ENCODE results near the gene PEX10.

The PEX10 gene

DNA sequence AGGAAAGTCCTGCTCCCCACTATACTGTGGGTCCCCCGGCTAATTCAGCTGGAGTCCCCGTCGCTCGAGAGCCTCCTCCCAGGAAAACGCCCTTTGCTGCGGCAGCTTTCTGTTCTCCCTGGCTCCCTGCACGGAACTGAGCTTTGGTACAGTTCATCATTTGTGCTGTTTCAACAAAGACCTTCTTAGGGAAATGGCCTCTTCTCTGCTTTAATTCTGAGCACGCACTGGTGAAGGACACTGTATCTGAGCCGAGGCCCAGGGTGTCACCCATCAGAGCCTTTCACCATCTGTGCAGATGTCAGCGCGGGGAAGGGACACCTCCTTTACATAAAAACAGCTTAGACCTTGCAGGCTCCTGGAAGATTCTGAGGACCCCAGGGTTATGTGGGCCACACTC is 13.5 kb upstream of the PEX10 start:
- no peak for DNase-seq (ENCODE audit: low read depth in 2 of 2)

GRCh38 chr1:2422523-2422922 is 10.2 kb upstream of the PEX10 start:
- DNase-seq (ENCODE audit: low read depth in 2 of 2): no peak

DNA sequence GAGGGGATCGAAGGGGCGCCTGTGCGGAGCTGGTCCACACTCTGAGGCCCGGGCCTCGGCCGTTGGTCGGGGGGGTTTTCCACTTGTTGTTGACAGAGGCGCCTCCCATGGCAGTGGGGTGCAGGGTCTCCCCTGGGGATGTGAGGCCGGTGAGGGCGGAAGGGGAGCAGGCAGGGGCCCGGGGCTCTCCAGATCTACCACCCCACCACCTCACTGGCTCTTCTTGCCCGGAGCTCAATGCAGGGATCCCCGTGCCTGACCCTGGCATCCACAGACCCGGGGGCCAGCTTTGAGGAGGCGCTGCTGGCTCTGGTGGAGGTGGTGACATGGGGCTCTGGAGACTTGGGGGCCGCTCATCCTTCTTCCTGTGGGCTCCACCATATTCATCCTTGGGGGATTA is 7.1 kb upstream of the PEX10 start:
- DNase-seq (ENCODE audit: low read depth in 2 of 2): no peak

GRCh38 chr1:2418791-2419320 is 6.5 kb upstream of the PEX10 start:
- no peak for DNase-seq (ENCODE audit: low read depth in 2 of 2)

DNA sequence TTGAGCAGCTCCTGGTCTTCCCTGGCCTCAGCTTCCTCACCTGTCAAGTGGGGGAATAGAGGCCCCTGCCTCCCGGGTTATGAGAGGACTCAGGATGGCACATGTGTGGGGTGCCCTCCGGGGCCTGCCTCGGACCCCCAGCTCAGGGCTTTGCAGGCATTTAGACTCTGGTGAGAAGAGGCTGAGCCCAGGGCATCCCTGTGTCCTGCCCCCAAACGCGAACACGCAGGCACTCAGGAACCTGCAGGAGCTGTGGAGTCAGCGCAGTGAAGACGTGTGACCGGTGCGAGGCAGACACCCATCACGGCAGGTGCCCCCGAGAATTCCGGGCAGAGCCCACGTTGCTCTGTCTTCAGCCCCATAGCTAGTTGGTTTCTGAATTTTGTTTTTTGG is 5.5 kb upstream of the PEX10 start:
- no peak for DNase-seq (ENCODE audit: low read depth in 2 of 2)

DNA sequence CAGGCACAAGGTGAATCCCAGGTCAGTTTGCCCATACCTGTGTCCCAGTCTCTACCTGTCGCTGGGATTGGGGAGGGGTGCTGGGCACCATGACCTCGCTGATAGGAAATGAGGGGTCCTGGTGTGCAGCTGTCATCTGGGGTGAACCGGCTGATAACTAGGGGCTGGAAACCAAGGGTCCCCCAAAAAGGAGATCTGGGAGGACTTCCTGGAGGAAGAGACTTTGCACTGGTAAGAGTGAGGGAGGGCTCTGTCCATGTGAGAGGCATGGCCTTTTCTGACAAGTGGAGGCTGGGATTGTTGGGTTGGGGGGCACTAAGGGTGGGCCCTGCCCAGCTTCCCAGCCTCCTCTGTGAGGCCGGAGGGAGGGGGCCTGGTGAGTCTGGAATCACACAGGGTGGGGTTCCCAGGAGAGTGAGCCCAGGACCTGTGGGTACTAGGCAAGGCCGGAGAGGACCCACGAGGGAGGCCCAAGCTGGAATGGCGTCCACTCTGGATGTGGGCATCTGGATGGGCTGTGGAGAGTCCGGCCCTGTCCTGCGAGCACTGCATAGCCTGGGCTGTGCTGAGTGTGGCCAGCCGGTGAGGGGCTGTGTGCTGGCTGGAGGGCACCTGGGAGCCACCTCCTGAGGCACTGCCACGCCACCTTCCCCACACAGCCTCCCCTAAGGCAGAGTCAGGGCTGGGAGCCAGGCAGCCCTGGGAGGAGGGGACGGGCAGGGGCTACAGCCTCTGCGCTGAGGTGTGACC is 4.9 kb upstream of the PEX10 start:
- DNase-seq (ENCODE audit: low read depth in 2 of 2): no peak

DNA sequence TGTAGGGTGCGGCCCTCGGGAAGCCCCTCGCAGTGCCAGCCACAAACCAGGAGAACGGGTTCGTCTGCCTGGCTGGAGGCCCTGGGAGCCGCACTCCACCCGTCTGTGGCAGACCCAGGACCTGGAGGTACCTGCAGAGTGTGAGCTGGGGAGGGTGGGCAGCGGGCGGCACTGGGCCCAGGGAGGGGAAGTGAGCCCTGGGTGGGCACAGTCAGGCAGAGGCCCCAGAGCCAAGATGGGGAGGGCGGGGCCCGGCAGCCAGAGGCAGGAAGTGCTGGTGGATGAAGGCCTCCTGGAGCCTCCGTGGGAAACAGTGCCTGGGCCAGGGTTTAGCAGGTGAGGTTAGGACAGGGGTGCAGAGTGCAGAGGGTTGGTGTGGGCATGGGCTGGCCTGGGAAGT is 4.0 kb upstream of the PEX10 start:
- no peak for DNase-seq (ENCODE audit: low read depth in 2 of 2)

DNA sequence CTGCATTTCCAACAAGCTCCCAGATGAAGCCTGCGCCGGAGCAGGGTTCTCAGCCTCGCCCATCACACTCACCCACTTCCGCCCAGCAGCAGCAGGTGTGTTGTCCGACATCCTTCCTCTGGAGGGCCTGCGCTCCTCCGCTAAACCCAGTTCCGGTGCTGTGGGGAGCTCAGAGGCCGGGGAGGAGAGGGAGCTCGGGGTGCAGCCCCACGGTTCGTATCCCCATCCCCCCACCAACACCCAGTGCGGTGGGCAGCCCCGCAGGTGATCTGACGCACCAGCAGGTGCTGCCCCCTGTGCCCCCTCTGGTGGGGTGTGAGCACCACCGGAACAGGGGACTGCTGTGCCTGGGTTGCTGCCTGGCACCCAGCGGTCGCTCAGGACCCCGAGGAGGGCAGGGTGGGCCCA is 3.4 kb upstream of the PEX10 start:
- DNase-seq (ENCODE audit: low read depth in 2 of 2): no peak

DNA sequence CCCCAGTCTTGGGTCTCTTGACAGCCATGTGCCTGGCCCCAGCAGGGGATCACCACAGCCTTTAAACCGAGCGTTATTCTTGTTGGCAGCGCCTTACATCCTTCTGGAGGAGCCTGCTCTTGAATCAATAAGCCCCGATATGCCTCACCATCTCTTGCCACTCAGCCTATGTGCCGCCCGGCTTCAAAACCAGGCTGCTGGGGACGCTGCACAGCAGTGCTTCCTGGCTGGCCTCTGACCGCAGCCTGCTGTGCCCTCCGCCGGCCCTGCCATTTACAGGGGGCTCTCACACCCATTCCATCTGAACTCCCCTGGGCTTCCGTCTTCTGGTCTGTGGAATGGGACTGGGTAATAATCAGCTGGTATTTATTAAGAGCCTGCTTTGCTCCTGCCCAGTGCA is 3.0 kb upstream of the PEX10 start:
- no peak for DNase-seq (ENCODE audit: low read depth in 2 of 2)

GRCh38 chr1:2414297-2414958 is 2.1 kb upstream of the PEX10 start:
- DNase-seq (ENCODE audit: low read depth in 2 of 2): peak; percentile 20 to 24

DNA sequence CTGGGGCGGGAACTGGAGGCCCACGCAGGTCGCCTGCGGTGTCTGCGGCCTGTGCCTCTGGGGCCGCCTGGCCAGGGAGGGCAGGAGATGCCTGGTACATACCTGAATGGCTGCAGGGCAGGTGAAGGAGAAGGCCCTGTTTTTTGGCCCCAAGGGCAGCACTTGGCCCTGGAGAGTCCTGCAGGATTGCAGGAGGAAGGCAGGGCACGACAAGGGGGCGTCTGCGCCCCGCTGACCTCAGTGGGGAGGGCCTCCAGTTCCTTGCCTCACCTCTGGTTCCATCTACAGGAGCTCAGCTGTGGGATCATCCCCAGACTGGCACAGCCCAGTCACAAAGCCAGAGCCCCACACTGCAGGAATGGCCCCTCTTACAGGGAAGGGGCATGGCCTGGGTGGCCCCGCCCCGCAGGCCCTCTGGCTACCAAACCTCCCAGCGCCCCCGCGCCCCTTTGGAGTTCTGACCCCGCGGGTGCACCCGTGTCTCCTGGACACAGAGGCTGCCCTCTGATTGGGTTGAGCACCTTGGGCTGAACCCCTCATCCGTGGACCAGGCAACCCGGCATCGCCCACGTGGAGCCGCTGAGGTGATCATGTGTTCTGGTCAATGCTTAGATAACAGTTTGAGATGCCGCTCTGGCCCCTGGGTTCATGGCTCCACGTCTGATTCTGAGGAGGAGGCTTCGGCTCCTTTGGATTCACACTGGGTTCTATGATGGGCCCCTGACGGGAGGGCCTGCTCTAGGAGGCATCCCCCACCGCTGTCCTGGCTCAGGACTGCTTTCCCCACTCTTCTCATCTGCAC is 1.3 kb upstream of the PEX10 start:
- DNase-seq (ENCODE audit: low read depth in 2 of 2): no peak

- DNase-seq (ENCODE audit: low read depth in 2 of 2): no peak
These were observed 570 bp upstream of the PEX10 start for GRCh38 chr1:2412773-2413494.

DNA sequence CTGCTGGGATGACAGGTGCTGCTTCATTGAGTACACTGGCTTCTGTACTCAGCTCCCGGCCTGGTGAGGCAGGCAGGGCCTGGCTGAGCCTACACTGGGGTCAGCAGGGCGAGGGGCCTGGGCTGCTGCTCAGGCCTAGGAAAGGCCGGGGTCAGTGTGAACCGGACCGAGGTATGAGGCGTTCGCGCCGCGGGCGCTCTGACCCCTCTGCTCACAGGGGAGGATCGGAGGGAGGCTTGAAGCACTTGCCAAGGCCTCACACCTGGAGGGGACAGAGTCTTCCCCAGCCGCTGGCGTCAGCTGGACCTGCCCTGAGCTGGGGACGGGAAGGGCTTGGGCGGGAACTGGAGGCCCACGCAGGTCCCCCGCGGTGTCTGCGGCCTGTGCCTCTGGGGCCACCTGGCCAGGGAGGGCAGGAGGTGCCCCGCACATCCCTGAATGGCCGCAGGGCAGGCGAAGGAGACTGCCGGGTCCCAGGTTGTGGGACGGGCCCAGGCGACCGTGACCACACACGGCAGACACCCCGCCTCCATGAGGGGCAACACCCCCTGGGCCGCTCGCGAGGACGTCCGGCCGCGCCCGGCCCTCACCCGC is 466 bp downstream of the PEX10 start:
- no peak for DNase-seq (ENCODE audit: low read depth in 2 of 2)

DNA sequence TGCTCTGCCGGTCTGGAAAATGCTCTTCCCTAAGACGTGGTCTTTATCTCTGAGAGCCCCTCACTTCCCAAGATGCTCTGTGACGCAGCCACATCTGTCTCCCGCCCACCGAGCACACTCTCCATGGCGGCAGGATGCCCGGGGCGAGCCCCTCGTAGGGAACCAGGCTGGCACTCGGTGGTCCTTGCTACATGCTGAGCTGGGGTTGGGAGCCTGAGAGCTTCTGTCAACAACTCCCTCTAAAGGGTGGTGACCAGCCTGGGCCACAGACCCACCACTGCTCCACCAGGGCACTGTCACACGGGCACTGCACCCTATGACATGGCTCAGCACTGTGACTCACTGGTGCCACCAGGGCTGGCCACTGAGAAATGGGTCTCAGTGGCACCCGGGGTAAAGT is 2.6 kb downstream of the PEX10 start:
- DNase-seq (ENCODE audit: low read depth in 2 of 2): no peak

DNA sequence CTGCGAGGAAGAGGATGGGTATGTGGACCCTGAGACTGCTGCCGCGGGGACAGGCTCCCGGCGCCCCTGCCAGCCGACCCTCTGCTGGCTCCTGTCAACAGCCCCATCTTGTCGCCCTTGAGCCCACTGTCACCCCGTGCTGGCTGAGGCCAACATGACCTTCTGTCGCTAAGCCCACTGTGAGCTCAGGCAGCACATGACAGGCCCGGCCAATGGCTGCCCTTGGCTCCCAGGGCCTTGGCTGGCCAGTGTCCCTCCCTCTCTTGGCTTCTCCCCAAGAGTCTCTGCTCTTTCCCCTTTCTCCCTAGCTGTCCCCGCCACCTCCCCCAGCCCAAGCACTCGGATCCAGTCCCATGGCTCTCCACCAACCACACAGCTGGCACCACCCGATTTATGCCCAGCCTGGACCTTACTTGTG is 3.5 kb downstream of the PEX10 start:
- no peak for DNase-seq (ENCODE audit: low read depth in 2 of 2)

DNA sequence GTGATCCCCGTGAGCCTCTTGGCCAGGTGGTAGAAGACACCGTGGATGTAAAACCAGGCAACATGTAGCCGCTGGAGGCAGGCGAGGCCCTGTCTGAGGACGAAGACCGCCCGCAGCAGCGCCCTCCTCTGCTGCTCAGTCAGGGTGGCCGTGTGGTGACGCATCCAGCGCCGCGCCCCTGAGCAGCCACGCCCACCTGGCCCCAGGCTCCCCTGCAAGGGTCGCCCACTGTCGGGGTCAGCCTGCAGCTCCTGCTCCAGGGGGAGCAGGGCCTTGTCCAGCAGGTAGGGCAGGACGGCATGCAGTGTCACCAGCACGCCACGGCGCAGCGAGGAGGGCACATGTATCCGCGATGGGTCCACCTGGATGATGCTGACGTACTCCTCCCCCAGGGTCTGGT is 3.9 kb downstream of the PEX10 start:
- no peak for DNase-seq (ENCODE audit: low read depth in 2 of 2)

DNA sequence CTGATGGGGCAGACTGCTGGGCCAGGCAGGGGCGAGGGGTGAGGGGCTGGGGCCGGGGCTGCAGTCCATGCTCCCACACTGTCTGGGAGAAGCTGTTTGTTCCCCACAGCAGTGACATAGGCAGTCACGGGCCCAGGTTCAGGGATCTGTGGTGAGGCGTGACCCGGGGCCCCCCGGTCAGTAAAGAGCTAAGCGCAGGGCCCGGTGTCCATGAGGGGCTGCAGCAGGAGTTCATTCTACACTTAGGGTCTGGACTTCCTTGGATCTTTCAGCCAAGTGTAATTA is 4.4 kb downstream of the PEX10 start:
- DNase-seq (ENCODE audit: low read depth in 2 of 2): no peak

GRCh38 chr1:2407166-2407990 is 5.0 kb downstream of the PEX10 start:
- no peak for DNase-seq (ENCODE audit: low read depth in 2 of 2)

DNA sequence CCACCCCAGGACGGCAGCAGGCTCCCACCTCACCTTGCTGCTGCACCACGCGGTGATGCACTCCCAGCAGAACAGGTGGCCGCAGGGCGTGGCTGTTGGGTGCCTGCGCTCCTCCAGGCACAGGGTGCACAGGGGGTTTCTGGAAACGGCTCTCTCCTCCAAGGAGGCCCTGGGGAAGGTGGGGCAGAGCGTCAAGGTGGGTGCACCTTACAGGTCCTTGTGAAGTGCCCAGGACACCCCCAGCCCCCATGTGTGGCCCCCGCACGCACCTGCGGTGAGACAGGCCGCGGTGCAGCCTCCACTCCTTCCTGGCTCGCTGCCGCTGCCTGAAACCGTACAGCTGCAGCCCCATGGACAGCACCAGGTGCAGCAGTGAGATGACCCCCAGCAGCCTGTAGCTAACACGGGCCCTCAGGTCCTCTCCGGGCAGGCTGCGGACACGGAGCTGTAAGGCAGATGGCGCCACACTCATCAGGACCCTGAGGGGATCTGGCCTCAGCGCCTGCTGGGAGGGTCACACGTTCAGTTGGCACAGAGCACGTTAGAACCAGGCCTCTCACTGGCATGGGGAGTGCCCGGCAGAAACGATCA is 5.8 kb downstream of the PEX10 start:
- no peak for DNase-seq (ENCODE audit: low read depth in 2 of 2)

DNA sequence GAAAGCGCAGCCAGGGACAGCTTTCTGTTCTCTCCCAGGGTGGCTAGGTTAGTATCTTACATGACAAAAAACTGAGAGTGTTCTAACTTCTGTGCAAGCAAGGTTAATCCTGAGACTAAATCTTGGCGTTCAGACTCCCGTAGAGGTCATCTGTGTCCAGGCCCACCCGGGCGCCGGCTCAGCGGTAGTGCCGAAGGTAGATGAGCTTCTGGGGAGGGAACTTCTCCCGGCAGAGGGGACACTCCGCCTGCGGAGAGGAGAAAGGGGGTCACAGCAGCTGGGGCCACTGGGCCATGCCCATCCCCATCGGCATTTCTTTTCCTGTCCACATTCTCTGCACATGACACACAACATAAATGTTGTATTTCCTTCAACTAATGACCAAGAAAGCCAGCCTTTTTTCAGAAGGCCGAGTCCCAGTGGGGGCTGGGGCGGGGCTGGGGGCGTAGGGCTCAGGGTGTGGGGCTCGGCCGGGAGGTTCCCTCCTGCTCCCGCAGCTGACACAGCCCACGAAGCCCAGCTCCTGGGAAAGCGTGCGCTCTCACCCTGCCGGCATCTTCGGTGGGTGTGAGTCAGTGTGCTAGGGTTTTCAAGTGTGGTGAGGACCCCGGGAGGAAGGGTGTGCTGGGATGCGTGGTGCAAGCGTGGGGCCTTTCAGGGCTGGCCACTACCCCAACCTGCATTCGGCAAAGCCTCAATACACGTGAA is 6.6 kb downstream of the PEX10 start:
- no peak for DNase-seq (ENCODE audit: low read depth in 2 of 2)
